ENCODE results near the gene NACC1.
"Not testable (repeated sequence)": the region's sequence is repeated elsewhere in the genome, so short reads cannot be mapped to it uniquely, and the experiment has no call there.

NACC1 gene

DNA sequence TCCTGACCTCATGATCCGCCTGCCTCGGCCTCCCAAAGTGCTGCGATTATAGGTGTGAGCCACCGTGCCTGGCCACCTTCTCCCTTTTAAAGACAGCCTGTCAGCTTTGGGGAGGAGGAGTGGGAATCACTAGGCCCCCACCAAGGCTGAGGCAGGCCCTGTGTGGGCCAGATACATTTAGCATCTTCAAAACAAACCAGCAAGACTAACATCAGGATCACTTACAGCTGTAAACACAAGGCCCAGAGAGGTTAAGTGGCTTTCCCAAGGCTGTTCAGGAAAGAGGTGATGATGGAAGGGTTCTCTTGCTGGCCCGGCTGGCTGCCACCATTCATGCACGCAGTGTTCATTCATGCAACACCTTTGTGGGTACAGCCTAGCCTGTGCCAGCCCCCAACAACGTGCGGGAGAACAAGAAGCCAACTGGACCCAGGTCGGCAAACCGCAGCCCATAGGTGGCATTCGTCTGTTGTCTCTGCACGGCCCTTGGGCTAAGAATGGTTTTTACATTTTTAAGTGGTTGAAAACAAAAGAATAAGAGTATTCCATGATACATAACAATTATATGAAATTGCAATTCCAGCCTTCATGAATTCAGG lies 55.2 kb downstream of the NACC1 start:
- TF ChIP-seq GATA1 (IDR thresholded peaks at IDR 0.05; ENCODE audit: low read depth, low read length) (no peak), POLR2A (IDR thresholded peaks at IDR 0.05; ENCODE audit: low read length) (no peak)
- DNase-seq, result no peak

DNA sequence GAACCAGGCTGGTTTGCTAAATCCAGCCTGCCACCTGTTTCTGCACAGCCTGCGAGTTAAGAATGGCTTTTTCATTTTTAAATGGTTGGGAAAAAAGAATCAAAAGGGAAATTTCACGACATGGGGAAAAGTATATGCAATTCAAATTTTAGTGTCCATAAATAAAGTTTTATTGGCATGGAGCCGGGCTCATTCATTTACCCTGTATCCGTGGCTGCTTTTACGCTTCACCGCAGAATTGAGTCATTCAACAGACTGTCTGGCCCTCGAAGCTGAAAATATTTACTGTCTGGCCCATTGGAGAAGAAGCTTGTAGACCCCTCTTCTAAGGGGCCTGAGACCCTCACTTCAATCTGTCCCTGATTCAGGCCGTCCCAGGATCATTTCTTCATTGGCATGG lies 58.3 kb downstream of the NACC1 start:
- no peak for DNase-seq
- TF ChIP-seq POLR2A (IDR thresholded peaks at IDR 0.05; ENCODE audit: low read length) (no peak), GATA1 (IDR thresholded peaks at IDR 0.05; ENCODE audit: low read depth, low read length) (no peak)

DNA sequence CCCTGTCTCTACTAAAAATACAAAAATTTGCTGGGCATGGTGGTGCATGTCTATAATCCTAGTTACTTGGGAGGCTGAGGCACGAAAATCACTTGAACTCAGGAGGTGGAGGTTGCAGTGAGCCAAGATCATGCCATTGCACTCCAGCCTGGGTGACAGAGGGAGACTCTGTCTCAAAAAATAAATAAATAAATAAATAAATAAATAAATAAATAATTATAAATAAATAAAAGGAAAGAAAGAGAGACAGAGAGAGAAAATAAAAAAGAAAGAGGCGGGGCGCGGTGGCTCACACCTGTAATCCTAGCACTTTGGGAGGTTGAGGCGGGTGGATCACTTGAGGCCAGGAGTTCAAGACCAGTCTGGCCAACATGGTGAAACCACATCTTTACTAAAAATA lies 59.5 kb downstream of the NACC1 start:
- DNase-seq, result not testable (repeated sequence)

- not testable (repeated sequence) for DNase-seq
Measured at GRCh38 chr19:13178291-13178690, 60.2 kb downstream of the NACC1 start.

DNA sequence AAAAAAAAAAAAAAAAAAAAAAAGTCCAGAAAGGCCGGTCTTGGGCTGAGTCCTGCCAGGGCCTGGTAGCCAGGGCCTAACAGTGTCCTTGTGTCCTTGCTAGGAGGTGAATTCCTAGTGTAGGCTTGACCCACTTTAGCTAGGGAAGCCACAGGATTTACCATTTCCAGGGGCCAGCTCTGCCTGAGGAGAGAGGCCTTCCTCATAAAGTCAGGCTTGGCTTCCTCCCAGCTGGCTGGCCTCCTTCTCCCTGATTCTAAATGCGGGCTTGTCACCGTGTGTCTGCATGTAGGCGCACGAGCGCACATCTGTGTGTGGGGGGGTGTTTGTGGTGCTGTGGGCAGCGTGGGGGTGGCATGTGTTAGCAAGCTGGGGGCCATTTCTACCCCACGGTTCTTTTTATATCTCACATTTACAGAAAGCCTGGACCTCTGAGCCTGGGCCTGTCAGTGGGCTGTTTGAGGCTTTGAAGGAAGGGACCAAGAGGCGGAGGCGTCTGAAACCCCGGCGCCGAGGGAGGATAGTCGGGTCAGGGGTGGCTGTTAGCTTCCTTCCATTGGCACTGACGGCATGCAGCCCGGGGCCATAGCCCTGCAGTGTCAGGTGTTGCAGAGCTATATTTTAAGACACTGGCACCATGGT lies 63.8 kb downstream of the NACC1 start:
- no peak for DNase-seq
- TF ChIP-seq POLR2A (IDR thresholded peaks at IDR 0.05; ENCODE audit: low read length), result no peak
- no peak for TF ChIP-seq GATA1 (IDR thresholded peaks at IDR 0.05; ENCODE audit: low read depth, low read length)

GRCh38 chr19:13184926-13185325 lies 66.9 kb downstream of the NACC1 start:
- not testable (repeated sequence) for DNase-seq

DNA sequence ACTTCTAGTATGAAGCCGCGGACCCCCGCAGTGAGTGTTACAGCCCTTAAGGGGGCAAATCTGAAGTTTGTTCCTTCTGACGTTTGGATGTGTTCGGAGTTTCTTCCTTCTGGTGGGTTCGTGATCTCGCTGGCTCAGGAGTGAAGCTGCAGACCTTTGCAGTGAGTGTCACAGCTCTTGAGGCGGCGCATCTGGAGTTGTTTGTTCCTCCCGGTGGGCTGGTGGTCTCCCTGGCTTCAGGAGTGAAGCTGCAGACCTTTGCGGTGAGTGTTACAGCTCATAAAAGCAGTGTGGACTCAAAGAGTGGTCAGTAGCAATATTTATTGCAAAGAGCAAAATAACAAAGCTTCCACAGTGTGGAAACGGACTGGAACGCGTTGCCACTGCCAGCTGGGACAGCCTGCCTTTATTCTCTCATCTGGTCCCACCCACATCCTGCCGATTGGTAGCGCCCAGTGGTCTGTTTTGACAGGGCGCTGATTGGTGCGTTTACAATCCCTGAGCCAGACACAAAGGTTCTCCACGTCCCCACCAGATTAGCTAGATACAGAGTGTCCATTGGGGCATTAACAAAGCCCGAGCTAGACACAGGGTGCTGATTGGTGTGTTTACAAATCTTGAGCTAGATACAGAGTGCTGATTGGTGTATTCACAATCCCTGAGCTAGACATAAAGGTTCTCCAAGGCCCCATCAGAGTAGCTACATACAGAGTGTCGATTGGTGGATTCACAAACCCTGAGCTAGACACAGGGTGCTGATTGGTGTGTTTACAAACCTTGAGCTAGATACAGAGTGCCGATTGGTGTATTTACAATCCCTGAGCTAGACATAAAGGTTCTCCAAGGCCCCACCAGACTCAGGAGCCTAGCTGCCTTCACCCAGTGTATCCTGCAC lies 67.9 kb downstream of the NACC1 start:
- not testable (repeated sequence) for DNase-seq

GRCh38 chr19:13186688-13187087 lies 68.6 kb downstream of the NACC1 start:
- DNase-seq, result not testable (repeated sequence)

DNA sequence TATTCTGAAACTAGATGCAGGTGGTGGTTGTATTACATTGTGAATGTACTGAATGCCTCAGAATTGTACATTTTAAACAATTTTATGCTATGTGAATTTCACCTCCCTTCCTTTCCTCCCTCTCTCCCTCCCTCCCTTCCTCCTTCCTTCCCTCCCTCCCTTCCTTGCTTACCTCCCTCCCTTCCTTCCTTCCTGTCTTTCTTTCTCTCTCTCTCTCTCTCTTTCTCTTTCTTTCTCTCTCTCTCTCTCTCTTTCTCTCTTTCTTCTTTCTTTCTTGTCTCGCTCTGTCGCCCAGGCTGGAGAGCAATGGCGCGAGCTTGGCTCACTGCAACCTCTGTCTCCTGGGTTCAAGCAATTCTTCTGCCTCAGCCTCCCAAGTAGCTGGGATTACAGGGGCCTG lies 69.4 kb downstream of the NACC1 start:
- no peak for TF ChIP-seq POLR2A (IDR thresholded peaks at IDR 0.05; ENCODE audit: low read length)
- TF ChIP-seq GATA1 (IDR thresholded peaks at IDR 0.05; ENCODE audit: low read depth, low read length), result no peak

GRCh38 chr19:13189600-13189999 lies 71.5 kb downstream of the NACC1 start:
- DNase-seq, result no peak
- TF ChIP-seq POLR2A (IDR thresholded peaks at IDR 0.05; ENCODE audit: low read length) (no peak), GATA1 (IDR thresholded peaks at IDR 0.05; ENCODE audit: low read depth, low read length) (no peak)

More for the DNA sequence above, 69.4 kb downstream of the NACC1 start:
- DNase-seq, result no peak
